Measurements from ENCODE around the gene RFX3.
A peak's percentile ranks its signal among the peaks of the same experiment; 100 is the strongest.

The RFX3 gene

GRCh38 chr9:3451956-3452355 is 73.8 kb downstream of the RFX3 start:
- no peak for FAIRE-seq
- no peak for TF ChIP-seq POLR2A (IDR thresholded peaks at IDR 0.05; ENCODE audit: low read depth, low read length)
- DNase-seq (ENCODE audit: insufficient read length, low spot score) = no peak

GRCh38 chr9:3447788-3448187 is 78.0 kb downstream of the RFX3 start:
- FAIRE-seq = no peak
- DNase-seq (ENCODE audit: insufficient read length, low spot score) = no peak
- TF ChIP-seq POLR2A (IDR thresholded peaks at IDR 0.05; ENCODE audit: low read depth, low read length) = no peak

GRCh38 chr9:3447143-3447542 is 78.7 kb downstream of the RFX3 start:
- no peak for TF ChIP-seq POLR2A (IDR thresholded peaks at IDR 0.05; ENCODE audit: low read depth, low read length)
- DNase-seq (ENCODE audit: insufficient read length, low spot score) = no peak
- FAIRE-seq = no peak

DNA sequence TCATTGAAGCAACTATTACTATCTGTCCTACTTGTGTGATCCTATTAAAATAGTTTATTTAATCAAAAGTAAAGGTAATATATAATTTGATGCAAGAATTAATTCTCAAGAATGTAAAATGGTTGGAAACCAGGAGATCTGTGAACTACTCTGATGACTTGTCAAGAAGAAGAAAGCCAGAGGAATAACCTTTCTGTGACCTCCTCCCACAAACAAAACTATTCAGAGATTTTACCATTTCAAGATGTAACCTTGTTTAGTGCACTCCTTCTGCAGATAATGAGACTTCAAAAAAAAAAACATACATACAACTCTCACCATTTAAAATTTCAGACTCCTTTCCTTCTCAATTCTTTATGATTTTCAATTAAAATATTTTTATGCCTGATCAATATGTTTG is 79.5 kb downstream of the RFX3 start:
- TF ChIP-seq POLR2A (IDR thresholded peaks at IDR 0.05; ENCODE audit: low read depth, low read length) = no peak
- DNase-seq (ENCODE audit: insufficient read length, low spot score) (no peak), FAIRE-seq (no peak)

DNA sequence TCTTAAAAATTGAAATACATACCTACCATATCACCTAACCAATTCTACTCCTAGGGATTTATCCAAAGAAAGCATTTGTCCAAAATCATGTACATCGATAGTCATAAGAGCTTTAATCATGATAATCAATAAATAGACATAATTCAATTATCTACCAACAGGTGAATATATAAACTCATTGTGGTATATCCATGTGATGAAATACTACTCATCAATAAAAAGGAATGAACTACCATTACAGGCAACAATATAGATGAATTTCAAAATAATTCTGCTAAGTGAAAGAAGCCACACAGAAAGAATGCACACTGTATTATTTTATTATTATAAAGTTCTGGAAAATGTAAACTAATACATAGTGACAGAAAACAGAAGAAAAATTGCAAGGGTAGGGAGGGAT is 81.8 kb downstream of the RFX3 start:
- FAIRE-seq (no peak), DNase-seq (ENCODE audit: insufficient read length, low spot score) (no peak)
- no peak for TF ChIP-seq POLR2A (IDR thresholded peaks at IDR 0.05; ENCODE audit: low read depth, low read length)

DNA sequence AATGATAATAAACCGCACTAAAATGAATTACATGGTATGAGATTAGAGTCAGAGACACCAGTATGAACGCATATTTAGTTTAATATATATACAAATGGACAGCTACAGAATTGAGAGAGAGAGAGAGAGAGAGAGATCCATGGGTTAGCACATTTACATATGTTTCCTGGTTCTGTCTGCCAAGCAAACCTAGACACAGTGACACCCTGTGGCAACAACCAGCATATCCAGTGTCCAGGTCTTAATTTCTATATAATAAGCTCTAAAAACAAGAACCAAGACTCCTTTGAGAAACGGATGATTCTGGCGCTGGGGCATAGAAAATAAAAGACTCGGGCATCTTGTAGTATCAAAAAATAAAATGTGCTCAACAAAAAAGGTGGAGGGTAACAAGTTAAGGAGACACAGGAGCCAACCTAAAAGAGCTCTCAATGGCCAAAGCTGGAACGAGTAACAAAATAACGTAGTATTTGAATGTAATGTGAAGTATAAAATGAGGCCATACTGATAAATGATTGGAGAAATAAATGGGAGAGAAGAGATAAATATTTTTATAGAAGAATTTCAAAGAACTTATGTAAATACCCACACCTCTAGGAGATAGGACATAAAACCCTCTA is 84.5 kb downstream of the RFX3 start:
- DNase-seq (ENCODE audit: insufficient read length, low spot score) (peak; percentile 3), FAIRE-seq (peak; percentile 53)
- TF ChIP-seq POLR2A (IDR thresholded peaks at IDR 0.05; ENCODE audit: low read depth, low read length) = no peak

GRCh38 chr9:3436629-3437420 is 89.0 kb downstream of the RFX3 start:
- DNase-seq (ENCODE audit: insufficient read length, low spot score) = no peak
- no peak for TF ChIP-seq POLR2A (IDR thresholded peaks at IDR 0.05; ENCODE audit: low read depth, low read length)
- FAIRE-seq = peak; percentile 6

DNA sequence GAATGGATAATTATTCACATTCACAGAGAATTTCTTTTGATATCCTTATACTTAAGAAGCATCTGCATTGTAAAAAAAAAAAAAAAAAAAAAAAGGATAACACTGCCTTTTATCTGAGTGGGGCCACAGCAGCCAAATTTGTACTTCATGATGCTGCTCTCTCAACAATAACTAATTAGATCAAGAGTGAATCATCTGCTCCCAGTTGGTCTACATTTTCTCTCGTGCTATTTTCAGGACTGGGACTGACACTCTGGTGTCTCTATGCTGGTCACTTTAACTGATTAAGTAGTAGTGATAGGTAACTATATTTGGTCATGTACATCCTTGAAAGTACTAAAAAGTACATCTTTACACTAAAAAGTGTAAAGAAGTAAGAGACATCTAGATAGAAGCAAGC is 90.1 kb downstream of the RFX3 start:
- DNase-seq (ENCODE audit: insufficient read length, low spot score) (no peak), FAIRE-seq (no peak)
- no peak for TF ChIP-seq POLR2A (IDR thresholded peaks at IDR 0.05; ENCODE audit: low read depth, low read length)

- peak; percentile 36 for FAIRE-seq
These were observed 91.2 kb downstream of the RFX3 start for GRCh38 chr9:3434594-3434993.

DNA sequence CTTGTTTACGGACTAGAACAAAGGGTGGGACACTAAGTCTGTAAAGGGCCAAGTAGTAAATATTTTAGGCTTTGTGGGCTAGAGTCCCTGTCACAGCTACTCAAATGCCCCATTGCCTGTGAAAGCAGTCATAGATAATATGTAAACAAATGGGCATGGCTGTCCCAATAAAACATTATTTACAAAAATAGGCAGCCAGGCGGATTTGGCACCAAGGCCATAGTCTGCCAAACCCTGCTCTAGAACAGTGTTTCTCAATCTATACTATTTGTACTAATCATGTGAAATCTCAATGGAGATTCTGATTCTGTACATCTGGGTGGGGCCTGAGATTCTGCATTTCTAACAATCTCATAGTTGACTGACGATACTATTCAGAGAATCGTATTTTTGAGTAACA is 92.0 kb downstream of the RFX3 start:
- no peak for FAIRE-seq
- no peak for TF ChIP-seq POLR2A (IDR thresholded peaks at IDR 0.05; ENCODE audit: low read depth, low read length)

More at GRCh38 chr9:3434594-3434993, 91.2 kb downstream of the RFX3 start:
- TF ChIP-seq POLR2A (IDR thresholded peaks at IDR 0.05; ENCODE audit: low read depth, low read length) = no peak
- no peak for DNase-seq (ENCODE audit: insufficient read length, low spot score)

DNA sequence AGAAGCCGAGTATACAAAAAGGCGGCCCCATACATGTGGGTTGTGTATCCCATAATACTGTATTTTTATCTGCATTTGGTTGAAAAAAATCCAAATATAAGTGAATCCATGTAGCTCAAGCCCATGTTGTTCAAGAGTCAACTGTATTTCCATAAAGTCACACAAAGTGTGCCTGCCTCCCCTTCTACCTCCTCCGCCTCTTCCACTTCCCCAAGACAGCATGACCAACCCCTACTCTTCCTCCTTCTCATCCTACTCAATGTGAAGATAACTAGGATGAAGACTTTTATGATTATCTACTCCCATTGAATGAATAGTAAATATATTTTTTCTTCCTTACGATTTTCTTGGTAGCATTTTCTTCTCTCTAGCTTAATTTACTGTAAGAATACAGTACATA is 92.7 kb downstream of the RFX3 start:
- DNase-seq (ENCODE audit: insufficient read length, low spot score) (no peak), FAIRE-seq (no peak)
- TF ChIP-seq POLR2A (IDR thresholded peaks at IDR 0.05; ENCODE audit: low read depth, low read length) = no peak

More for the DNA sequence above, 92.0 kb downstream of the RFX3 start:
- DNase-seq (ENCODE audit: insufficient read length, low spot score) = no peak

GRCh38 chr9:3431890-3432289 is 93.9 kb downstream of the RFX3 start:
- no peak for TF ChIP-seq POLR2A (IDR thresholded peaks at IDR 0.05; ENCODE audit: low read depth, low read length)

DNA sequence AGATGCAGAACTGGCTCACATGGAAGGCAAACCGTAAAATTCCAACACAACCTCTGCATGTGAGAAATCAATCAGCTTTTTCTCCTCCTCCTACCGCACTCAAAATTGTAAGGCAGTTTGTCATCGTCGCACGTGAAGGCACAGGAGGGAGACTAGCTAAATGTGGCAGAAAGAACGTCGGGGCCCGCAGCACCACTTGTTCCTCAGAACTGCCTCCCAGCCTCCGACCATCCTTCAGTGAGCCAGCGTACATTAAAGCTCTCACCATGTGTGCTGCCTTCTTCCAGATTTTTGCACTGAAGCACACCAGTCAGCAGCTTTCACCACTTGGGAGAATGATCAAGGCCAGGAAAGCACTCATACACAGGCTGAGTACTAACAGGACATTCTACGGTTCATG is 105.9 kb downstream of the RFX3 start:
- no peak for FAIRE-seq
- TF ChIP-seq POLR2A (IDR thresholded peaks at IDR 0.05; ENCODE audit: low read depth, low read length) = no peak
- DNase-seq (ENCODE audit: insufficient read length, low spot score) = no peak

More at GRCh38 chr9:3431890-3432289, 93.9 kb downstream of the RFX3 start:
- FAIRE-seq (no peak), DNase-seq (ENCODE audit: insufficient read length, low spot score) (no peak)

GRCh38 chr9:3415906-3416305 is 109.9 kb downstream of the RFX3 start:
- DNase-seq (ENCODE audit: insufficient read length, low spot score) (no peak), FAIRE-seq (no peak)
- no peak for TF ChIP-seq POLR2A (IDR thresholded peaks at IDR 0.05; ENCODE audit: low read depth, low read length)

- FAIRE-seq (no peak), DNase-seq (ENCODE audit: insufficient read length, low spot score) (no peak)
- TF ChIP-seq POLR2A (IDR thresholded peaks at IDR 0.05; ENCODE audit: low read depth, low read length) = no peak
These were observed 111.8 kb downstream of the RFX3 start for GRCh38 chr9:3413984-3414383.

Measured in H54 (cell line).